ENCODE data around the gene RSL1D1. TPM values are rescaled to one million over a fixed set of nuclear protein-coding genes. Genes with fewer than 3 reads are reported as not detected.

The RSL1D1 gene
- total and polyA plus RNA-seq, 2 of the 8 experiments (the other 6 are each of a cell fraction or from before 2014, with no cell fraction given), result 41.3 to 292 TPM

GRCh38 chr16:11784038-11784369 lies 67.3 kb downstream of the RSL1D1 start:
- FAIRE-seq, result no peak
- peaks cover 0 to 54% of the 10 kb centered on the region in 2 experiments; a peak in 2 of 4 replicates for H3K79me2 ChIP-seq (ENCODE audit: control insufficient read depth in 1 of 2, insufficient read depth in 2 of 2, low read length in 2 of 2)
- POLR2A ChIA-PET (ENCODE audit: partially characterized antibody), result interaction anchor here (0.6 to 0.7 kb wide), 3 partner anchors 34 to 1687 kb away, joined by 3 to 4 read pairs (median 4); no protein-coding TSS in a partner anchor

More at GRCh38 chr16:11784038-11784369, 67.3 kb downstream of the RSL1D1 start:
- Histone ChIP-seq H3K23ac (ENCODE audit: insufficient read length) (no peak overlapping the region), H3K56ac (replicated peaks; ENCODE audit: insufficient read length, low read depth, low read length) (no peak overlapping the region), H3K27ac (ENCODE audit: low read depth, low read length) (no peak overlapping the region), H3K36me3 (ENCODE audit: control insufficient read depth in 2 of 4, insufficient read depth in 4 of 4, low read length in 3 of 4) (peaks cover 0 to 3% (median 0%) of the 10 kb centered on the region in 4 experiments; a peak in 3 of 8 replicates), H4K91ac (replicated peaks; ENCODE audit: insufficient read length, low read length) (no peak overlapping the region), H3K4me3 (ENCODE audit: extremely low read depth in 1 of 4, insufficient read depth in 2 of 4, low read depth in 3 of 4, low read length in 4 of 4) (no peak overlapping the region), H2BK20ac (ENCODE audit: low read length) (no peak overlapping the region), H4K20me1 (replicated peaks in 1 of 2; ENCODE audit: control insufficient read depth in 1 of 2, insufficient read depth in 2 of 2, low read length in 2 of 2) (peaks cover 2 to 5% of the 10 kb centered on the region in 2 experiments), H3K9ac (replicated peaks in 1 of 4; ENCODE audit: extremely low read depth in 1 of 4, low read depth in 3 of 4, low read length in 3 of 4) (no peak overlapping the region), H2AK5ac (ENCODE audit: low read depth, low read length) (no peak overlapping the region), H3K9me3 (ENCODE audit: insufficient read depth in 2 of 2, low read depth in 1 of 2, low read length in 1 of 2) (no peaks in the 10 kb centered on the region), H4K5ac (ENCODE audit: insufficient read length, low read depth, low read length) (no peak overlapping the region), H2BK15ac (ENCODE audit: low read length) (no peak overlapping the region), H3K23me2 (ENCODE audit: low read depth, low read length) (no peaks in the 10 kb centered on the region; the same call in 1 of the 2 replicates), H3K27me3 (replicated peaks in 1 of 4; ENCODE audit: control insufficient read depth in 3 of 4, extremely low read depth in 1 of 4, insufficient read depth in 3 of 4, low read length in 3 of 4) (no peaks in the 10 kb centered on the region), H4K8ac (ENCODE audit: extremely low read depth, insufficient read depth, low read length) (no peak overlapping the region), H2BK12ac (ENCODE audit: low read depth, low read length) (no peak overlapping the region), H3K14ac (ENCODE audit: insufficient read length) (no peak overlapping the region), H3K4me2 (ENCODE audit: insufficient read depth in 1 of 2, low read depth in 2 of 2, low read length in 2 of 2) (no peak overlapping the region), H3K79me1 (ENCODE audit: low read depth, low read length) (peaks cover 10% of the 10 kb centered on the region; the same call in 1 of the 2 replicates), H3K4me1 (replicated peaks in 1 of 4; ENCODE audit: control insufficient read depth in 3 of 4, insufficient read depth in 4 of 4, low read length in 3 of 4) (no peaks in the 10 kb centered on the region), H3K4ac (replicated peaks; ENCODE audit: insufficient read length, low read depth, low read length) (no peak overlapping the region), H2BK120ac (replicated peaks; ENCODE audit: low read depth, low read length) (no peak overlapping the region), H2BK5ac (ENCODE audit: low read depth, low read length) (no peak overlapping the region), H3K18ac (ENCODE audit: extremely low read depth, low read length) (no peak overlapping the region), H2AFZ (ENCODE audit: low read length) (no peak overlapping the region)
- CTCF ChIA-PET (ENCODE audit: partially characterized antibody), result interaction anchor here (0.9 to 1.3 kb wide), 2 partner anchors 69 to 284 kb away, joined by 4 read pairs; no protein-coding TSS in a partner anchor
- no peak for DNase-seq (ENCODE audit: low read depth in 1 of 2, low spot score in 2 of 2)
- TF ChIP-seq POLR2AphosphoS5 (IDR thresholded peaks at IDR 0.05; ENCODE audit: low read depth, low read length), result no peak
- no peak for TF ChIP-seq CBX5 (IDR thresholded peaks at IDR 0.05; ENCODE audit: low read depth, low read length)
- TF ChIP-seq TAF1 (IDR thresholded peaks at IDR 0.05; ENCODE audit: low read depth, low read length), result no peak
- no peak for TF ChIP-seq ATF3 (IDR thresholded peaks at IDR 0.05; ENCODE audit: insufficient read depth, low read depth, low read length)
- no peak for TF ChIP-seq SIRT6 (IDR thresholded peaks at IDR 0.05; ENCODE audit: low read length)
- TF ChIP-seq ASH2L (IDR thresholded peaks at IDR 0.05; ENCODE audit: low read length), result no peak
- TF ChIP-seq CTBP2 (IDR thresholded peaks at IDR 0.05; ENCODE audit: borderline replicate concordance, insufficient read depth, insufficient read length, low read length), result no peak
- no peak for TF ChIP-seq NANOG (IDR thresholded peaks at IDR 0.05; ENCODE audit: insufficient read depth, low read depth, low read length, poor library complexity, severe bottlenecking)
- no peak for TF ChIP-seq FOSL1 (IDR thresholded peaks at IDR 0.05; ENCODE audit: insufficient read depth, low read depth, low read length)
- TF ChIP-seq CEBPB (IDR thresholded peaks at IDR 0.05; ENCODE audit: low read depth, low read length), result no peak
- TF ChIP-seq RAD21 (IDR thresholded peaks at IDR 0.05 in 1 of 2, conservative IDR thresholded peaks at IDR 0.05 in 1 of 2; ENCODE audit: low read depth in 2 of 2, low read length in 2 of 2), result no peak
- no peak for TF ChIP-seq JUND (IDR thresholded peaks at IDR 0.05; ENCODE audit: low read length)

All from H1 (cell line).